Motor neuron (in vitro differentiated cells): ENCODE data around the gene ZNF576. TPM values are rescaled to one million over a fixed set of nuclear protein-coding genes. Genes with fewer than 3 reads are reported as not detected.
"Not testable (repeated sequence)": the region's sequence is repeated elsewhere in the genome, so short reads cannot be mapped to it uniquely, and the experiment has no call there.

Source experiments
- ATAC-seq, 8 experiments: fragments of 200-7000 bp; cut with Tn5 transposase; replicated peaks in 6 of 8; 2 replicates each; pipeline ENCODE4 v1.8.0; 2021; ENCODE audit warnings: mild to moderate bottlenecking in 8 of 8, moderate library complexity in 8 of 8
- H3K27ac ChIP-seq, 2 donors: fragments of 250-450 bp; sonication (Bioruptor Pico); 2 replicates each; pipeline ENCODE4 v1.9.0; 2021; ENCODE audit warnings: antibody characterized with exemption in 2 of 2, mild to moderate bottlenecking in 2 of 2, moderate library complexity in 1 of 2
- H3K4me1 ChIP-seq, 2 donors: fragments of 250-450 bp; sonication (Bioruptor Pico); replicated peaks in 1 of 2; 2 replicates each; pipeline ENCODE4 v1.6.1; 2021; ENCODE audit warnings: antibody characterized with exemption in 2 of 2, mild to moderate bottlenecking in 2 of 2, moderate library complexity in 1 of 2
- H3K4me3 ChIP-seq, 5 donors: fragments of 250-450 bp; sonication (Bioruptor Pico); 2 replicates each; pipeline ENCODE4 v1.9.0; 2021; ENCODE audit warnings: antibody characterized with exemption in 5 of 5, mild to moderate bottlenecking in 5 of 5, moderate library complexity in 4 of 5
- WGBS, 10 experiments: fragments of 450-650 bp; shearing (Covaris generic); methylation state at CpG; one replicate each; pipeline ENCODE4 v1.0.0; 2022; 5-methylcytosine and 5-hydroxymethylcytosine counted together
- in situ Hi-C, 9 experiments: fragments of 400-800 bp; cut with MboI; loops; one replicate each; pipeline ENCODE4 v1.15.0; 2021; ENCODE audit warnings: low sequenced_read_pairs in 9 of 9, low pct_unique_long_range_greater_than_20kb in 2 of 9; ENCODE audit not compliant: unreplicated experiment in 9 of 9
- total RNA-seq, 8 experiments: library from RNA; unstranded; fragments of 300-600 nt; gene quantifications; 2 replicates each; pipeline versions ENCODE4 v1.2.3 to v1.2.4, GENCODE V29; 2022

Gene ZNF576
- total RNA-seq, 8 experiments from 2014 or later = 8.0 to 19.0 (median 11.8) TPM

GRCh38 chr19:43628646-43629326 lies 32.4 kb downstream of the ZNF576 start:
- H3K4me3 ChIP-seq = no peak overlapping the region
- WGBS, 10 experiments = 67 to 100% (median 97%) methylated on average over 1 to 3 of the region's 3 CpGs; no CpG with 5 or more reads in 4 of the 10 experiments
- H3K4me1 ChIP-seq = peaks cover 0 to 2% of the 10 kb centered on the region in 2 donors
- no peak overlapping the region for H3K27ac ChIP-seq
- ATAC-seq = no peak
- in situ Hi-C loops = no loop called here

- H3K4me3 ChIP-seq = no peak overlapping the region
- H3K4me1 ChIP-seq = peaks cover 15 to 18% of the 10 kb centered on the region in 2 donors
- WGBS, 10 experiments = 53 to 100% (median 93%) methylated on average over 1 to 5 of the region's 5 CpGs; no CpG with 5 or more reads in 1 of the 10 experiments
- ATAC-seq = no peak
- in situ Hi-C loops = no loop called here
- no peak overlapping the region for H3K27ac ChIP-seq
These were observed 35.1 kb downstream of the ZNF576 start for GRCh38 chr19:43631491-43631890.

- 45 to 96% (median 85%) methylated on average over 2 to 4 of the region's 4 CpGs; no CpG with 5 or more reads in 1 of the 10 experiments for WGBS, 10 experiments
- H3K4me3 ChIP-seq = no peak overlapping the region
- in situ Hi-C loops = no loop called here
- H3K4me1 ChIP-seq = peaks cover 30 to 33% of the 10 kb centered on the region in 2 donors
- ATAC-seq = no peak
- H3K27ac ChIP-seq = peak overlapping the region in 1 of 2 donors; percentile 92
These were observed 37.1 kb downstream of the ZNF576 start for GRCh38 chr19:43633520-43633919.

- Histone ChIP-seq H3K27ac (peak overlapping the region in 1 of 2 donors; percentile 92), H3K4me3 (no peak overlapping the region), H3K4me1 (peaks cover 32 to 36% of the 10 kb centered on the region in 2 donors)
- in situ Hi-C loops = no loop called here
- 0 to 100% (median 80%) methylated on average over 1 to 3 of the region's 5 CpGs; no CpG with 5 or more reads in 3 of the 10 experiments for WGBS, 10 experiments
- ATAC-seq = no peak
These were observed 37.7 kb downstream of the ZNF576 start for GRCh38 chr19:43634068-43634467.

- ATAC-seq = peak in 6 of 8 experiments; percentile 14 to 47 (median 26)
These were observed 38.1 kb downstream of the ZNF576 start for GRCh38 chr19:43634506-43634871.

GRCh38 chr19:43634872-43635560 lies 38.6 kb downstream of the ZNF576 start:
- 3 to 31% (median 6%) methylated on average over 3 to 4 of the region's 17 CpGs; no CpG with 5 or more reads in 7 of the 10 experiments for WGBS, 10 experiments
- in situ Hi-C loops = no loop called here
- Histone ChIP-seq H3K4me1 (peaks cover 32 to 36% of the 10 kb centered on the region in 2 donors), H3K4me3 (peak overlapping the region; percentile 29 to 42 (median 33)), H3K27ac (peak overlapping the region; percentile 89 to 92)
- ATAC-seq = peak in 5 of 8 experiments; percentile 63 to 71 (median 69)

More at GRCh38 chr19:43634506-43634871, 38.1 kb downstream of the ZNF576 start:
- in situ Hi-C loops = no loop called here
- peak overlapping the region; percentile 89 to 92 for H3K27ac ChIP-seq
- H3K4me1 ChIP-seq = peaks cover 32 to 36% of the 10 kb centered on the region in 2 donors
- 12 to 40% methylated on average over 1 to 3 of the region's 5 CpGs; no CpG with 5 or more reads in 8 of the 10 experiments for WGBS, 10 experiments
- peak overlapping the region; percentile 29 to 42 (median 33) for H3K4me3 ChIP-seq

GRCh38 chr19:43635561-43635940 lies 39.2 kb downstream of the ZNF576 start:
- Histone ChIP-seq H3K27ac (peak overlapping the region; percentile 89 to 92), H3K4me1 (peaks cover 32 to 36% of the 10 kb centered on the region in 2 donors), H3K4me3 (peak overlapping the region; percentile 29 to 42 (median 33))
- WGBS, 10 experiments = no CpG with 5 or more reads among the region's 2 CpGs
- in situ Hi-C loops, ATAC-seq: not testable (repeated sequence)

GRCh38 chr19:43636121-43636683 lies 39.8 kb downstream of the ZNF576 start:
- Histone ChIP-seq H3K4me3 (peak overlapping the region in 1 of 5 donors; percentile 17), H3K4me1 (peaks cover 32 to 36% of the 10 kb centered on the region in 2 donors), H3K27ac (peak overlapping the region in 1 of 2 donors; percentile 64)
- in situ Hi-C loops = no loop called here
- ATAC-seq = peak in 4 of 8 experiments; percentile 1 to 7 (median 3)
- WGBS, 10 experiments = 0 to 85% (median 68%) methylated on average over 1 to 7 of the region's 14 CpGs; no CpG with 5 or more reads in 6 of the 10 experiments

- peak overlapping the region; percentile 91 to 100 (median 97) for H3K4me3 ChIP-seq
These were observed 42.0 kb downstream of the ZNF576 start for GRCh38 chr19:43638214-43638994.

GRCh38 chr19:43638995-43639518 lies 42.7 kb downstream of the ZNF576 start:
- H3K4me1 ChIP-seq = peaks cover 31 to 32% of the 10 kb centered on the region in 2 donors
- peak overlapping the region; percentile 91 to 100 (median 97) for H3K4me3 ChIP-seq
- WGBS, 10 experiments = 0 to 30% (median 8%) methylated on average over 1 to 5 of the region's 18 CpGs; no CpG with 5 or more reads in 4 of the 10 experiments
- in situ Hi-C loops = no loop called here
- ATAC-seq = peak in 4 of 8 experiments; percentile 1 to 12 (median 6)
- H3K27ac ChIP-seq = peak overlapping the region; percentile 85 to 88

More at GRCh38 chr19:43638214-43638994, 42.0 kb downstream of the ZNF576 start:
- WGBS, 10 experiments = 27 to 78% (median 54%) methylated on average over 2 to 7 of the region's 13 CpGs
- Histone ChIP-seq H3K27ac (peak overlapping the region in 1 of 2 donors; percentile 85), H3K4me1 (peaks cover 32 to 36% of the 10 kb centered on the region in 2 donors)
- in situ Hi-C loops = no loop called here
- peak in 2 of 8 experiments; percentile 1 to 2 for ATAC-seq

GRCh38 chr19:43639519-43640423 lies 43.4 kb downstream of the ZNF576 start, which contains the start of gene CADM4:
TSS of gene CADM4 (minus strand) at chr19:43639850. CDS start at chr19:43639790, 60 bp downstream.
- in situ Hi-C loops = no loop called here
- H3K27ac ChIP-seq = peak within 1 kb of the TSS; percentile 85 to 88

More at GRCh38 chr19:43639519-43640423, 43.4 kb downstream of the ZNF576 start, which contains the start of gene CADM4:
- Histone ChIP-seq H3K4me1 (peaks cover 25 to 31% of the 10 kb centered on the region in 2 donors), H3K4me3 (peak within 1 kb of the TSS; percentile 91 to 100 (median 97))
- no CpG with 5 or more reads among the region's 110 CpGs for WGBS, 10 experiments
- peak; percentile 53 to 87 (median 66) for ATAC-seq
